Kidney glomerular epithelial cell (primary cell): ENCODE measurements around the gene LAMA2.

Experiments used
- DNase-seq: peaks from one replicate; lab custom pipeline; 2025; lab: John Stamatoyannopoulos, UW

Gene LAMA2

GRCh38 chr6:129211626-129212025 is 328.7 kb downstream of the LAMA2 start:
- no peak for DNase-seq

- no peak for DNase-seq
Observed at GRCh38 chr6:129212081-129212480, 329.1 kb downstream of the LAMA2 start.

- no peak for DNase-seq
Observed at GRCh38 chr6:129215246-129215645, 332.3 kb downstream of the LAMA2 start.

GRCh38 chr6:129215916-129216520 is 333.1 kb downstream of the LAMA2 start:
- DNase-seq, result no peak

GRCh38 chr6:129217701-129218100 is 334.8 kb downstream of the LAMA2 start:
- DNase-seq, result no peak

GRCh38 chr6:129233458-129234134 is 350.7 kb downstream of the LAMA2 start:
- no peak for DNase-seq

- no peak for DNase-seq
Observed at GRCh38 chr6:129235167-129236000, 352.4 kb downstream of the LAMA2 start.

- DNase-seq, result no peak
Observed at GRCh38 chr6:129236001-129236517, 353.1 kb downstream of the LAMA2 start.

- no peak for DNase-seq
Observed at GRCh38 chr6:129238991-129239390, 356.1 kb downstream of the LAMA2 start.

GRCh38 chr6:129239825-129240491 is 357.0 kb downstream of the LAMA2 start:
- no peak for DNase-seq

- DNase-seq, result no peak
Observed at GRCh38 chr6:129240492-129240853, 357.5 kb downstream of the LAMA2 start.

GRCh38 chr6:129242546-129242945 is 359.6 kb downstream of the LAMA2 start:
- no peak for DNase-seq

GRCh38 chr6:129243377-129243776 is 360.4 kb downstream of the LAMA2 start:
- no peak for DNase-seq

GRCh38 chr6:129248946-129249345 is 366.0 kb downstream of the LAMA2 start:
- DNase-seq, result no peak

- DNase-seq, result peak; percentile 61
Observed at GRCh38 chr6:129251669-129252376, 368.9 kb downstream of the LAMA2 start.

GRCh38 chr6:129252377-129253071 is 369.6 kb downstream of the LAMA2 start:
- no peak for DNase-seq

- DNase-seq, result no peak
Observed at GRCh38 chr6:129253242-129253641, 370.3 kb downstream of the LAMA2 start.

- no peak for DNase-seq
Observed at GRCh38 chr6:129253727-129254126, 370.8 kb downstream of the LAMA2 start.

GRCh38 chr6:129257196-129257595 is 374.3 kb downstream of the LAMA2 start:
- no peak for DNase-seq

- DNase-seq, result no peak
Observed at GRCh38 chr6:129262661-129263060, 379.7 kb downstream of the LAMA2 start.

- no peak for DNase-seq
Observed at GRCh38 chr6:129263176-129263575, 380.2 kb downstream of the LAMA2 start.
